Left ventricle myocardium inferior (tissue), 1 donor: ENCODE results near the gene JUNB. TPM values are rescaled to one million over a fixed set of nuclear protein-coding genes. Genes with fewer than 3 reads are reported as not detected.

Experiments used
- DNase-seq: peaks from one replicate; pipeline ENCODE4 v3.0.0-alpha.2; 2020
- H3K27ac ChIP-seq: fragments of 200-600 bp; replicated peaks from 2 replicates; pipeline ENCODE4 v1.8.0; 2021
- H3K27me3 ChIP-seq: fragments of 200-600 bp; 2 replicates; pipeline ENCODE4 v1.8.0; 2021; ENCODE audit warnings: low read depth
- H3K36me3 ChIP-seq: fragments of 200-600 bp; 2 replicates; pipeline ENCODE4 v1.8.0; 2021
- H3K4me1 ChIP-seq: fragments of 200-600 bp; 2 replicates; pipeline ENCODE4 v1.8.0; 2021
- H3K4me3 ChIP-seq: fragments of 200-600 bp; 2 replicates; pipeline ENCODE4 v1.8.0; 2021; ENCODE audit warnings: mild to moderate bottlenecking, moderate library complexity
- H3K9me3 ChIP-seq: fragments of 200-600 bp; replicated peaks from 2 replicates; pipeline ENCODE4 v1.8.0; 2021
- intact Hi-C: fragments of 100-400 bp; cut with micrococcal nuclease; formaldehyde crosslinking; loops from one replicate; pipeline ENCODE4 v1.11.0; 2022
- total RNA-seq: library from RNA; stranded (reverse); fragmentation: NEBNext Ultra II Directional; extraction: Animal tissue kit (Norgen Biotek cat#: 25700); gene quantifications from one replicate; pipeline ENCODE4 v1.2.1, GENCODE V29; 2021
- TF ChIP-seq, protein P1 (sequence below): fragments of 200-600 bp; IDR thresholded peaks from 2 replicates; pipeline ENCODE4 v1.8.0; 2021; ENCODE audit warnings: antibody characterized with exemption, mild to moderate bottlenecking, borderline replicate concordance
- donor health status: DM: no; HTN: yes; CAD: no; lungs with severe emphysema.

Gene JUNB
- total RNA-seq, 1 donor from 2014 or later, result 26.7 TPM

DNA sequence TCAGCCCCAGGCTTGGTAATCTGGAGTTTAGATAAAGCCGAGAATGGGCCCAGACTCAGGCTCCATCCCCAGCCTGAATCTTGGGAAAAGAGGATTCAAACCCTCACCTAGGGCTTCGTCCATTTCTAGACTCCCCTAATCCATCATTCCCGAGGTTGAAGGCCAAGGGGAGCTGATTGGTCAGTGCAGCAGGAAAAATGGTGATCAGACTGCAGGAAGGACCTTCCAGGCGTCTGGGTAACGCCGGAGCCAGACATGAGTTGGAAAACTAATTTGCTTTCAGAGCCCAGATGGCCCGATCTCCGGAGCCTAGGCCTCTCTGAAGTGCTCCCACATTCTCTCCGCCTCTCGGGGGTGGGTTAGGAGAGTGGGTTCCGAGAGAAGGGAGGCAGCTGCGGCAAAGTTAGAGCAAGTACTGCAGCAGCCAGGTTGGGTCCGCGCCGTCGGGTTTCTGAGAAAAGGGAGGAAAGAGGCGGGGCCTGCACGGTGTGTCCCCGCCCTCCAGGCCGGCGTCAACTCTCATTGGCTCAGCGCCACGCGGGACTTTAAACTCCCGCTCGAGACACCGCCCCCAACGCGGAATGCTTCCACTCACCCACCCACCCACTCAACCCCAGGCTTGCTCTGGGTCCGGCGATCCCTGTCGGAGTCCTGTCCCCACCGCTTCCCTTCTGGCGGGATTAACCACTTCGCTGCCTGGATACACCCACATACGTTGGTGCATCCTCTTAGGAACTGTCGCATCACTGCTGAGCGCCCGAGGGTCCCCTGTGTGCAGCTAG is 43.9 kb downstream of the JUNB start:
- H3K4me3 ChIP-seq, result no peak overlapping the region
- no peaks in the 10 kb centered on the region for H3K36me3 ChIP-seq
- no peak for DNase-seq
- TF ChIP-seq, protein P1, sequence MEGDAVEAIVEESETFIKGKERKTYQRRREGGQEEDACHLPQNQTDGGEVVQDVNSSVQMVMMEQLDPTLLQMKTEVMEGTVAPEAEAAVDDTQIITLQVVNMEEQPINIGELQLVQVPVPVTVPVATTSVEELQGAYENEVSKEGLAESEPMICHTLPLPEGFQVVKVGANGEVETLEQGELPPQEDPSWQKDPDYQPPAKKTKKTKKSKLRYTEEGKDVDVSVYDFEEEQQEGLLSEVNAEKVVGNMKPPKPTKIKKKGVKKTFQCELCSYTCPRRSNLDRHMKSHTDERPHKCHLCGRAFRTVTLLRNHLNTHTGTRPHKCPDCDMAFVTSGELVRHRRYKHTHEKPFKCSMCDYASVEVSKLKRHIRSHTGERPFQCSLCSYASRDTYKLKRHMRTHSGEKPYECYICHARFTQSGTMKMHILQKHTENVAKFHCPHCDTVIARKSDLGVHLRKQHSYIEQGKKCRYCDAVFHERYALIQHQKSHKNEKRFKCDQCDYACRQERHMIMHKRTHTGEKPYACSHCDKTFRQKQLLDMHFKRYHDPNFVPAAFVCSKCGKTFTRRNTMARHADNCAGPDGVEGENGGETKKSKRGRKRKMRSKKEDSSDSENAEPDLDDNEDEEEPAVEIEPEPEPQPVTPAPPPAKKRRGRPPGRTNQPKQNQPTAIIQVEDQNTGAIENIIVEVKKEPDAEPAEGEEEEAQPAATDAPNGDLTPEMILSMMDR, result no peak
- no peaks in the 10 kb centered on the region for H3K9me3 ChIP-seq
- H3K27me3 ChIP-seq, result peaks cover 100% of the 10 kb centered on the region
- H3K27ac ChIP-seq, result no peak overlapping the region
- peaks cover 31% of the 10 kb centered on the region for H3K4me1 ChIP-seq
- intact Hi-C loops, result no loop called here

DNA sequence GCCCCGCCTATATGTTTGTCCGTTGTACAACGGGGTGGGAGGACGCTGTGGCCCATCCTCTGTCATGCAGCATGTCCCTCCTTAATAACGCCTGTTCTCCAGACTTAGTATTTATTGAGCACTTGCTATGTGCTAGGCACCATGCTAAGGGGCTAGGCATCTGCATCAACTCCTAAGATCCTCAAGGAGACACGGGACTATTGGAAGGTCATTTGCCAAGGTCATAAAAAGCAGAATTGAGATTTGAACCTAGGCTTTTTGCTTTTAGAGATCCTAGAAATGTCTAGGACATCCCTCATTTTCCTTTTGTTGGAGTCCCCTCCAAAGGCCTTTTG is 45.2 kb downstream of the JUNB start:
- H3K9me3 ChIP-seq, result no peaks in the 10 kb centered on the region
- H3K4me3 ChIP-seq, result no peak overlapping the region
- TF ChIP-seq, protein P1, result no peak
- intact Hi-C loops, result no loop called here
- no peaks in the 10 kb centered on the region for H3K36me3 ChIP-seq
- no peak overlapping the region for H3K27ac ChIP-seq
- peaks cover 44% of the 10 kb centered on the region for H3K4me1 ChIP-seq
- DNase-seq, result no peak
- H3K27me3 ChIP-seq, result peaks cover 100% of the 10 kb centered on the region

- peaks cover 44% of the 10 kb centered on the region for H3K4me1 ChIP-seq
- TF ChIP-seq, protein P1, result no peak
- intact Hi-C loops, result no loop called here
- no peak overlapping the region for H3K27ac ChIP-seq
- DNase-seq, result no peak
- H3K9me3 ChIP-seq, result no peaks in the 10 kb centered on the region
- H3K36me3 ChIP-seq, result no peaks in the 10 kb centered on the region
- no peak overlapping the region for H3K4me3 ChIP-seq
- peaks cover 100% of the 10 kb centered on the region for H3K27me3 ChIP-seq
These were observed 45.9 kb downstream of the JUNB start for GRCh38 chr19:12837225-12837624.

DNA sequence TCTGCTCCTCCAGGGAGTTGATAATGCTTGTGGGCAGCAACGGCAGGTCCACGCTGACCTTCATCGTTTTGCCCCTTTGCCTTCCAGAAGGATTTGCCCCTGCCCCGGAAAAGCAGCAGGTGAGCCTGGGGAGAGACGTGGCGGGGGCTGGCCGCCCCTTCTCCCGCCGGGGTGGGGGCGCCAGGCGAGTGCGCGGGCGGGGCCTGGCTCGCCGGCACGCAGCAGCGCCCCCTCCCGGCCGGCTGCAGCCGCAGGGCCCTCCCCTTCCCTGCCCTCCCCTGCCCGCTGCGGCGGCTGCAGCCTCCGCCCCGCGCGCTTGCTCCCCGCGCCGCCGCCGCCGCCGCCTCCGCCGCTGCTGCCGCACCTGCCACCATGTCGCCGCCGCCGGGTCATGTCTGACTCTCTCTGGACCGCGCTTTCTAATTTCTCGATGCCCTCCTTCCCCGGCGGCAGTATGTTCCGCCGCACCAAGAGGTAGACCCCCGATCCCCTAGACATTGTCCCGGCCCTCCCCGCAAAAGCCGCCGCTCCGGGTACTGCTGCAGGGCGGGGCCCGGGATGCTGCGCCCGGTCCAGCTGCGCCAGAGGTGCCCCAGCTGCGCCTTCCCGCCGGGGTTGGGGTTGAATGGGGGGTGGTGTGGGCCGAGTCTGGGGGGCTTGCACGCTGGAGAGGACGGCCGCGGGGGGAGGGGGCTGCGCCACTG is 47.0 kb downstream of the JUNB start, which contains the start of gene MAST1:
Gene MAST1, plus strand, starts transcription at position 334 of the 704 bp plus-strand sequence. Its CDS starts 58 bp downstream, at position 392.
- Histone ChIP-seq H3K36me3 (no peaks in the 10 kb centered on the region), H3K4me3 (peak within 1 kb of the TSS; percentile 54), H3K4me1 (peaks cover 33% of the 10 kb centered on the region), H3K9me3 (no peaks in the 10 kb centered on the region), H3K27ac (no peak within 1 kb of the TSS), H3K27me3 (peaks cover 100% of the 10 kb centered on the region)
- DNase-seq, result no peak
- TF ChIP-seq, protein P1, result peak; percentile 63
- intact Hi-C loops, result no loop called here

GRCh38 chr19:12838886-12839756 is 47.8 kb downstream of the JUNB start:
- intact Hi-C loops, result no loop called here
- Histone ChIP-seq H3K27me3 (peaks cover 100% of the 10 kb centered on the region), H3K4me3 (peak overlapping the region; percentile 54)

More at GRCh38 chr19:12838886-12839756, 47.8 kb downstream of the JUNB start:
- Histone ChIP-seq H3K4me1 (peaks cover 26% of the 10 kb centered on the region), H3K36me3 (no peaks in the 10 kb centered on the region), H3K9me3 (no peaks in the 10 kb centered on the region), H3K27ac (no peak overlapping the region)
- no peak for DNase-seq
- TF ChIP-seq, protein P1, result no peak
